ENCODE measurements around the gene GNG12.

DNA sequence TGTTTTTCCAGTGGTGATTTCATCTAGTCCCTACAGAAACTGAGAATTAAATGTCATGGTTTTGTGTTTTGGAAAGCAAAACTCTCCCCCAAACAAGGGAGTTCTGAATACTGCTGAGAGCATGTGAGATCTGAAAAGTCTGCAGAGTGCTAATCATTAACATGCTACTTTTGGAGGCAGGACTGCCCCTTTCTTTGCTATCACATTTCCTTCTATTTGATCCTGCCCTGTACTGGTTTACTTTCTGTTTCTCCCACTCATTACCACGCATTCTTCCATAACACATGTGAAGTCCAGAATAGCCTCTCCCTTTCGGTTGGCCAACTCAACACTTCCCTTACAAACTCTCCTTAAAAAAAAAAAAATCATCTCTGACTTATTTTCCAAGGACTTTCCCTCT is 84.6 kb downstream of the GNG12 start:
- TF ChIP-seq CCAR2 (IDR thresholded peaks at IDR 0.05; ENCODE audit: low read depth, low read length), result no peak
- no peak for TF ChIP-seq CXXC5 (CRISPR knock-in tag; IDR thresholded peaks at IDR 0.05)
- TF ChIP-seq PRPF4 (IDR thresholded peaks at IDR 0.05; ENCODE audit: insufficient read depth, low read depth, low read length, poor library complexity, severe bottlenecking), result no peak

Measured in K562 (cell line).